HCT116 (cell line): Measurements from ENCODE around the gene SLC34A2. TPM values are rescaled to one million over a fixed set of nuclear protein-coding genes. Genes with fewer than 3 reads are reported as not detected.

Experiments used
- ATAC-seq: fragments of 200-7000 bp; cut with Tn5 transposase; 2 replicates; pipeline ENCODE4 v1.9.1; 2020; ENCODE audit warnings: mild to moderate bottlenecking, moderate library complexity
- BruUV-seq: library from RNA; stranded (reverse); fragments of 400-500 nt; replicated peaks from 2 replicates; lab custom pipeline; 2021; lab: Mats Ljungman, UMichigan
- CTCF ChIA-PET: fragments of 300-600 bp; sonication (Branson Sonifier 250); formaldehyde crosslinking; loops from one replicate; lab custom pipeline; 2021; ENCODE audit warnings: antibody characterized with exemption; lab: Charles Lee
- POLR2A ChIA-PET: fragments of 300-600, 350-600 bp; sonication (Branson Sonifier 250); formaldehyde crosslinking; loops from one replicate; lab custom pipeline; 2021; ENCODE audit warnings: antibody characterized with exemption; lab: Charles Lee
- RAD21 ChIA-PET, 2 experiments: fragments of 300-600 bp; sonication (Branson Sonifier 250); formaldehyde crosslinking; loops; one replicate each; lab custom pipeline; 2023; ENCODE audit warnings: low total read pairs in 2 of 2; ENCODE audit not compliant: uncharacterized antibody in 2 of 2, unreplicated experiment in 2 of 2, low non-redundant PET in 1 of 2; lab: Charles Lee
- DNase-seq: peaks from one replicate; pipeline ENCODE4 v3.0.0-alpha.2; 2010; ENCODE audit warnings: low read depth, low spot score
- H2AFZ ChIP-seq: fragments of 200-600 bp; shearing (Covaris generic), sonication (generic); 2 replicates; pipeline ENCODE4 v1.6.1; 2017; ENCODE audit warnings: low read depth, mixed run types, mixed read lengths, antibody characterized with exemption, low read length; ENCODE audit not compliant: poor library complexity, severe bottlenecking
- H3K27ac ChIP-seq: 2 replicates; pipeline ENCODE4 v1.5.1; 2012; ENCODE audit warnings: low read depth, low read length
- H3K27me3 ChIP-seq: fragments of 200-600 bp; sonication (generic); 2 replicates; pipeline ENCODE4 v1.6.1; 2016; ENCODE audit warnings: mixed run types, low read length, mixed read lengths; ENCODE audit not compliant: insufficient read depth
- H3K36me3 ChIP-seq, 2 experiments: fragments of 200-500 bp in 1 of 2; fragments of 200-600 bp in 1 of 2; sonication (Bioruptor generic) in 1 of 2; sonication (generic) in 1 of 2; 2 replicates each; pipeline versions ENCODE4 v1.5.1 to v1.6.1; 2014 to 2016; ENCODE audit warnings: low read length in 2 of 2, inconsistent platforms in 1 of 2, mixed read lengths in 1 of 2, mixed run types in 1 of 2; ENCODE audit not compliant: insufficient read depth in 2 of 2, control insufficient read depth in 1 of 2
- H3K4me1 ChIP-seq, 2 experiments: fragments of 200-600 bp in 1 of 2; sonication (generic) in 1 of 2; 2 replicates each; pipeline versions ENCODE4 v1.5.1 to v1.6.1; 2012 to 2017; ENCODE audit warnings: low read length in 2 of 2, inconsistent platforms in 1 of 2, mild to moderate bottlenecking in 1 of 2, mixed read lengths in 1 of 2, mixed run types in 1 of 2, moderate library complexity in 1 of 2; ENCODE audit not compliant: insufficient read depth in 2 of 2, control insufficient read depth in 1 of 2
- H3K4me2 ChIP-seq: fragments of 200-600 bp; sonication (generic); 2 replicates; pipeline ENCODE4 v1.6.1; 2017; ENCODE audit warnings: mixed run types, low read length, mixed read lengths
- H3K4me3 ChIP-seq, 2 experiments: fragments of 200-600 bp in 1 of 2; sonication (generic) in 1 of 2; replicated peaks in 1 of 2; 2 replicates each; pipeline ENCODE4 v1.5.1; 2011 to 2016; ENCODE audit warnings: low read length in 2 of 2, control low read depth in 1 of 2, low read depth in 1 of 2, mild to moderate bottlenecking in 1 of 2, mixed read lengths in 1 of 2, mixed run types in 1 of 2
- H3K79me2 ChIP-seq: fragments of 200-600 bp; sonication (generic); 2 replicates; pipeline ENCODE4 v1.6.1; 2017; ENCODE audit warnings: mild to moderate bottlenecking, mixed run types, low read length, moderate library complexity, mixed read lengths; ENCODE audit not compliant: insufficient read depth
- H3K9ac ChIP-seq: fragments of 200-600 bp; sonication (generic); 2 replicates; pipeline ENCODE4 v1.6.1; 2016; ENCODE audit warnings: low read length, mixed read lengths
- H3K9me2 ChIP-seq: fragments of 200-600 bp; sonication (generic), shearing (Covaris generic); 2 replicates; pipeline ENCODE4 v1.6.1; 2017; ENCODE audit warnings: mixed run types, mild to moderate bottlenecking, moderate library complexity; ENCODE audit not compliant: insufficient read depth
- H3K9me3 ChIP-seq, 2 experiments: fragments of 200-500 bp in 1 of 2; fragments of 200-600 bp in 1 of 2; sonication (Bioruptor generic) in 1 of 2; sonication (generic) in 1 of 2; 2 replicates each; pipeline ENCODE4 v1.6.1; 2014 to 2017; ENCODE audit warnings: low read length in 2 of 2, mixed read lengths in 2 of 2, inconsistent platforms in 1 of 2, low read depth in 1 of 2, mild to moderate bottlenecking in 1 of 2, mixed run types in 1 of 2, moderate library complexity in 1 of 2; ENCODE audit not compliant: control insufficient read depth in 1 of 2, insufficient read depth in 1 of 2
- H4K20me1 ChIP-seq: fragments of 200-600 bp; sonication (generic), shearing (Covaris generic); 2 replicates; pipeline ENCODE4 v1.6.1; 2017; ENCODE audit warnings: mixed run types, mild to moderate bottlenecking, moderate library complexity; ENCODE audit not compliant: insufficient read depth
- ATF3 ChIP-seq: IDR thresholded peaks from 2 replicates; pipeline ENCODE4 v1.6.1; 2012
- CEBPB ChIP-seq: IDR thresholded peaks from 2 replicates; pipeline ENCODE4 v1.6.1; 2012; ENCODE audit warnings: low read depth
- ELF1 ChIP-seq: IDR thresholded peaks from 2 replicates; pipeline ENCODE4 v1.6.1; 2012; ENCODE audit warnings: low read depth, borderline replicate concordance
- EZH2 ChIP-seq: fragments of 200-600 bp; sonication (generic); IDR thresholded peaks from 2 replicates; pipeline ENCODE4 v1.6.1; 2017; ENCODE audit warnings: antibody characterized with exemption, mixed run types
- FOSL1 ChIP-seq: IDR thresholded peaks from 2 replicates; pipeline ENCODE4 v1.6.1; 2012; ENCODE audit warnings: low read depth
- SRF ChIP-seq: IDR thresholded peaks from 2 replicates; pipeline ENCODE4 v1.6.1; 2012; ENCODE audit warnings: low read depth
- ZFX ChIP-seq: fragments of 450-650 bp; IDR thresholded peaks from 2 replicates; pipeline ENCODE4 v1.6.1; 2017
- intact Hi-C: fragments of 100-400 bp; cut with micrococcal nuclease; formaldehyde crosslinking; loops from 2 replicates; pipeline ENCODE4 v1.10.0; 2022
- total RNA-seq: library from RNA; stranded (reverse); gene quantifications from one replicate; pipeline ENCODE4 v1.2.1, GENCODE V29; 2021; ENCODE audit not compliant: unreplicated experiment
- TF ChIP-seq, protein P1 (sequence below), 3 experiments: fragments of 200-600 bp in 1 of 3; sonication (generic) in 1 of 3; IDR thresholded peaks in 2 of 3; conservative IDR thresholded peaks in 1 of 3; 2 replicates each; pipeline ENCODE4 v1.5.1; 2012 to 2017; ENCODE audit warnings: low read depth in 2 of 3, low read length in 2 of 3, antibody characterized with exemption in 1 of 3, borderline replicate concordance in 1 of 3, control low read depth in 1 of 3, mild to moderate bottlenecking in 1 of 3, mixed read lengths in 1 of 3, mixed run types in 1 of 3, moderate library complexity in 1 of 3; ENCODE audit not compliant: insufficient read depth in 1 of 3

The SLC34A2 gene
- total RNA-seq, 1 experiment from 2014 or later: 2.2 TPM

- ChIA-PET POLR2A (no interaction called here), CTCF (no interaction called here), RAD21 (no interaction called here)
- Histone ChIP-seq H3K9me2 (no peaks in the 10 kb centered on the region), H3K36me3 (no peaks in the 10 kb centered on the region), H3K4me1 (peaks cover 0 to 6% of the 10 kb centered on the region in 2 experiments; a peak in 1 of 4 replicates), H3K79me2 (no peaks in the 10 kb centered on the region), H3K27me3 (no peaks in the 10 kb centered on the region; the same call in 1 of the 2 replicates), H3K4me2 (no peak overlapping the region), H3K4me3 (no peak overlapping the region), H3K9ac (no peak overlapping the region), H3K27ac (no peak overlapping the region), H3K9me3 (no peaks in the 10 kb centered on the region), H4K20me1 (no peaks in the 10 kb centered on the region), H2AFZ (no peak overlapping the region)
- DNase-seq (no peak), ATAC-seq (no peak)
- intact Hi-C loops: no loop called here
- no TSS peak for BruUV-seq
- TF ChIP-seq ELF1 (no peak), ATF3 (no peak), EZH2 (no peak), SRF (no peak), FOSL1 (no peak), CEBPB (no peak), ZFX (no peak)
- TF ChIP-seq, protein P1, sequence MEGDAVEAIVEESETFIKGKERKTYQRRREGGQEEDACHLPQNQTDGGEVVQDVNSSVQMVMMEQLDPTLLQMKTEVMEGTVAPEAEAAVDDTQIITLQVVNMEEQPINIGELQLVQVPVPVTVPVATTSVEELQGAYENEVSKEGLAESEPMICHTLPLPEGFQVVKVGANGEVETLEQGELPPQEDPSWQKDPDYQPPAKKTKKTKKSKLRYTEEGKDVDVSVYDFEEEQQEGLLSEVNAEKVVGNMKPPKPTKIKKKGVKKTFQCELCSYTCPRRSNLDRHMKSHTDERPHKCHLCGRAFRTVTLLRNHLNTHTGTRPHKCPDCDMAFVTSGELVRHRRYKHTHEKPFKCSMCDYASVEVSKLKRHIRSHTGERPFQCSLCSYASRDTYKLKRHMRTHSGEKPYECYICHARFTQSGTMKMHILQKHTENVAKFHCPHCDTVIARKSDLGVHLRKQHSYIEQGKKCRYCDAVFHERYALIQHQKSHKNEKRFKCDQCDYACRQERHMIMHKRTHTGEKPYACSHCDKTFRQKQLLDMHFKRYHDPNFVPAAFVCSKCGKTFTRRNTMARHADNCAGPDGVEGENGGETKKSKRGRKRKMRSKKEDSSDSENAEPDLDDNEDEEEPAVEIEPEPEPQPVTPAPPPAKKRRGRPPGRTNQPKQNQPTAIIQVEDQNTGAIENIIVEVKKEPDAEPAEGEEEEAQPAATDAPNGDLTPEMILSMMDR (IDR thresholded peaks at IDR 0.05 in 2 of 3, conservative IDR thresholded peaks at IDR 0.05 in 1 of 3; ENCODE audit: borderline replicate concordance in 1 of 3, insufficient read depth in 1 of 3, low read depth in 2 of 3, low read length in 2 of 3): no peak
Observed at GRCh38 chr4:25666031-25666630, 10.5 kb downstream of the SLC34A2 start.
